Testis (tissue), 3 donors: ENCODE results near the gene SETD1A. TPM values are rescaled to one million over a fixed set of nuclear protein-coding genes. Genes with fewer than 3 reads are reported as not detected.

Experiments used
- DNase-seq: peaks from one replicate; pipeline ENCODE4 v3.0.0-alpha.2; 2019
- H3K27ac ChIP-seq, 2 donors: fragments of 200-600 bp; sonication (generic); one replicate each; pipeline ENCODE4 v1.5.1; 2019
- H3K27me3 ChIP-seq: fragments of 200-600 bp; sonication (generic); one replicate; pipeline ENCODE4 v1.5.1; 2019
- H3K36me3 ChIP-seq: fragments of 200-600 bp; sonication (generic); one replicate; pipeline ENCODE4 v1.5.1; 2017; ENCODE audit warnings: low read depth; ENCODE audit errors: missing control alignments
- H3K4me1 ChIP-seq: fragments of 200-600 bp; sonication (generic); one replicate; pipeline ENCODE4 v1.5.1; 2019
- H3K4me3 ChIP-seq, 2 donors: fragments of 200-600 bp; sonication (generic); one replicate each; pipeline ENCODE4 v1.5.1; 2017 to 2019
- H3K9me3 ChIP-seq: fragments of 200-600 bp; sonication (generic); one replicate; pipeline ENCODE4 v1.5.1; 2017
- CTCF ChIP-seq, 3 experiments: fragments of 450-650 bp in 2 of 3; fragments of 200-600 bp in 1 of 3; sonication (generic) in 1 of 3; IDR thresholded peaks; one replicate each; pipeline ENCODE4 v1.5.1; 2016 to 2019; ENCODE audit warnings: antibody characterized with exemption in 3 of 3, mild to moderate bottlenecking in 2 of 3, moderate library complexity in 1 of 3
- POLR2A ChIP-seq: fragments of 450-650 bp; IDR thresholded peaks from one replicate; pipeline ENCODE4 v1.6.1; 2017; ENCODE audit warnings: antibody characterized with exemption, mild to moderate bottlenecking, moderate library complexity
- WGBS, 2 donors: methylation state at CpG; one replicate each; pipeline ENCODE4 v1.1.5; 2018; 5-methylcytosine and 5-hydroxymethylcytosine counted together
- intact Hi-C: fragments of 100-400 bp; cut with DNase I; formaldehyde crosslinking; loops from one replicate; pipeline ENCODE4 v1.15.1; 2023; ENCODE audit warnings: low total_unique reads
- polyA plus RNA-seq: library from polyadenylated mRNA; stranded (reverse); fragments of 350-450 nt; fragmentation: Illumina TruSeq; extraction: RNeasy Lipid Tissue Mini Kit (QIAGEN cat#74804); gene quantifications from one replicate; pipeline ENCODE4 v1.2.3, GENCODE V29; 2014; ENCODE audit warnings: low read depth, low replicate concordance; ENCODE audit not compliant: insufficient read depth
- total RNA-seq, 2 donors: library from RNA; depleted of rRNA; stranded (reverse); fragments of >200 nt; gene quantifications; one replicate each; pipeline ENCODE4 v1.2.3, GENCODE V29; 2016

The SETD1A gene
- total and polyA plus RNA-seq, 3 donors from 2014 or later, result 41.4 to 45.8 (median 45.7) TPM

GRCh38 chr16:30995927-30996323, 38.4 kb downstream of the SETD1A start:
- Histone ChIP-seq H3K27me3 (no peaks in the 10 kb centered on the region), H3K4me1 (peaks cover 14% of the 10 kb centered on the region), H3K27ac (no peak overlapping the region), H3K36me3 (no peaks in the 10 kb centered on the region), H3K9me3 (no peaks in the 10 kb centered on the region), H3K4me3 (no peak overlapping the region)
- DNase-seq, result no peak
- TF ChIP-seq CTCF (IDR thresholded peaks at IDR 0.05) (no peak), POLR2A (no peak)
- intact Hi-C loops, result no loop called here
- 69 to 76% methylated on average over 11 of the region's 11 CpGs for WGBS, 2 donors

DNA sequence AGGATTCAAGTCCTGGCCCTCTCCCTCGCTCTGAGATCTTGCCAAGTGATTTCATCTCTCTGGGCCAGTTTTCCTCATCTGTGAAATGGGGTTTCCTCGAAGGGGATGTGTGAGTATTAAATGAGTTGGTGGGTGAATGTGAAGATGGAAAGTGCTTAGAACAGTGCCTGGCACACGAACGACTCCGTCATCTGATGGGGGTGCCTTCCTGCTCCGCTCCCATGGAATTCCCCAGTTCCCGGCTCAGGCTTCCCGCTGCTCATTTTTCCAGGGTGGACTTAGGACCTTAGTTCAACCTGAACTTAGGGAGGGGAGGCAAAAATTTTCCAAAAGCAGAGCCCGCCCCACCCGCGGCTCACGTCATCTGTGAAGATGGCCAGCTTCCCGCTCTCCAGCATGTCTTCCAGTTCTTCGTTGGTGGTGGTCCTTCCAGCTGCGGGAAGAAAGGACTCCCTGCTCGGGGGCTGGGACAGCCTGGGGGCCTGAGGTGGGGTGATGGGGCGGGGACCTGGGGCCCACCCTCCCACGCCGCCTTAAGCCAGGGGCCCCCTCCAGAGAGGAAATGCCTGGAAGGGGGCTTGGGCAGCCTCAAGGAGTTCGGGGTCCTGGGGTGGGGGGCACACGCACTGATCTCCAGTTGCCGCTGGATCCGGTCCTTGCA, 38.9 kb downstream of the SETD1A start:
- Histone ChIP-seq H3K36me3 (no peaks in the 10 kb centered on the region), H3K27me3 (no peaks in the 10 kb centered on the region), H3K9me3 (no peaks in the 10 kb centered on the region), H3K4me3 (peak overlapping the region; percentile 26 to 45), H3K4me1 (peaks cover 14% of the 10 kb centered on the region), H3K27ac (no peak overlapping the region)
- DNase-seq, result no peak
- TF ChIP-seq POLR2A, result no peak
- no peak for TF ChIP-seq CTCF (IDR thresholded peaks at IDR 0.05)
- intact Hi-C loops, result no loop called here
- WGBS, 2 donors, result 39 to 40% methylated on average over 13 to 23 of the region's 23 CpGs

DNA sequence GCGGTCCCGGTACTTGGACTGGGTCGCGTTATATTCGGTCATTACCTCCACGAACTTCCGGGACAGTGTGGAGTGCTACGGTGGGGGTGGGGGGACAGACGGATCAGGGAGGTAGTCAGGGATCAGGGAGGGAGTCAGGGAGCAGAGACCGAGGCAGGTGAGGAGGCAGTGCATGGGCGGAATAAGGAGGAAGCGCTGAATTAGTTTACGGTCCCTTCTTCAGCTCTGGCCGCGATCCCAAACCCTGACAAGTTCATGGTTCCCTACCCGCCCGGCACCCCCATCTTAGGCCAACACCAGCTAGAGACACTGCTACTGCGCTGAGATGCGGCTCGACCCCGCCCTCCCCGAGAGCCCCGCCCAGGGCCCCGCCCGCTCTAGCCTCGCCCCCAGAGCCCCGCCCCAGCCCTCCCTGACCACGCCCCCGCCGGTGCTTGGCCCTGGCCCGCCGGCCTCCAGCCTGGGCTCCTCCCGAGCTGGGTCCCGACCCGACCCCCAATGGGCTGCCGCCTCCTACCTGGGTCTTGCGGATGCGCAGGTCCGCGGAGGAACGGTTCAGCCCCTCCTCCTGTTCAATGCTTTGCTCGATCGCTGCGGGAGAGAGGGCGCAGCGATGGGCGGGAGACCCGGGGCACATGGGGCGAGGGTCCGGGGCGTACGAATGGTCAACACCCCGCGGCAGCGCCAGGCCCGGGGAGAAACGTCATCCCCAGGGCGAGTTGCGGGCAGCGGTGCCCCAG, 39.6 kb downstream of the SETD1A start:
- peaks cover 19% of the 10 kb centered on the region for H3K4me1 ChIP-seq
- peak overlapping the region; percentile 26 to 45 for H3K4me3 ChIP-seq
- no peak for TF ChIP-seq CTCF (IDR thresholded peaks at IDR 0.05)
- no peak for TF ChIP-seq POLR2A
- no peaks in the 10 kb centered on the region for H3K27me3 ChIP-seq
- no peaks in the 10 kb centered on the region for H3K9me3 ChIP-seq
- intact Hi-C loops, result no loop called here
- DNase-seq, result peak; percentile 86
- 18 to 22% methylated on average over 18 to 43 of the region's 60 CpGs for WGBS, 2 donors
- no peak overlapping the region for H3K27ac ChIP-seq
- H3K36me3 ChIP-seq, result no peaks in the 10 kb centered on the region

DNA sequence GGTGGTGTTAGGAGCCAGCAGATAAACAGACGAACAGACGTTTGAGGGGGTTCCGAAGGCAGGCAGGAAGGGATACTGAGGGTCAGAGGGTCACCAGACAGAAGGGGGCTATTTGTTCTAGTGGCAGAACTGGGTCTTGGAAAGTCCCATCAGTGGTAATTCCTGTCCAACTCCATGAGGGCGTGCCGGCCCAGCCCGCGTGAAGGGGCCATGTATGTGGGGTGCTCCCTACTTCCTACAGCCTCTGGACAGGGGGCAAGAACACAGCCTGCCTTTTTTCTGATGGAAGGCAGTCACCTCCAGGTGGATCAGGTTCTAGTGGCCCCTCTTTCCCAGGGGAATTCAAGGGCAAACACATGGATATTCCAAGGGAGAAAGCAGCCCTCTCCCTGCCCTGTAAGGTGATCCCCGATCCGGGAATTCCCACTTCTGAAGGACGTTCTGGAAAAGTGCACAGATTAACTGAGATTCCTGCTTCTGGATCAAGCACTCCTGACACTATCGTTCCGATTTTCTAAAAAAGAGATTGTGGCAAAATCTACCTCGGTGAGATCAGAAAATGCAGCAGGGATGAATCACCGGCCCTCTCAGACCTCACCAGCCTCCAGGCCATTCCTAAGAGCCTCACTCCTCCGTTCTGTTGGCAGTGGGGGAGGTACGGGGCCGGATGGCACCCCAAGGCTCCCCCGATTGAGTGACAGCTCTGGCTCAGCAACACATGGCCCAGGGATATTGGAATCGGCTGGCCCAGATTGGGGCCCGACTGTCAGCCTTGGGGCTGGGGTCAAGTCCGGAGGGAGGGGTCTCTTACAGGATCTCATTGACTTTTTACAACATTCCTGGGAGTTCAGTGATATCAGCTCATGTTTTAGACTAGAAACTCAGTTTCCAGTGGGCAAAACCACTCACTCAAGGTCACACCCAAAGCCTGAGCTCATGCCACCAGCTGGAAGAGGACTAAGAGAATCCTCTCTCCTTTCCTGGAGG, 40.5 kb downstream of the SETD1A start:
- H3K4me1 ChIP-seq, result peaks cover 22% of the 10 kb centered on the region
- no peaks in the 10 kb centered on the region for H3K36me3 ChIP-seq
- H3K27me3 ChIP-seq, result no peaks in the 10 kb centered on the region
- intact Hi-C loops, result no loop called here
- 52 to 60% methylated on average over 17 to 21 of the region's 21 CpGs for WGBS, 2 donors
- no peaks in the 10 kb centered on the region for H3K9me3 ChIP-seq
- TF ChIP-seq CTCF (IDR thresholded peaks at IDR 0.05) (no peak), POLR2A (no peak)
- DNase-seq, result no peak
- peak overlapping the region; percentile 26 to 45 for H3K4me3 ChIP-seq
- no peak overlapping the region for H3K27ac ChIP-seq
